GM12872 (cell line): ENCODE measurements around the gene TH.

Experiments
- CTCF ChIP-seq: IDR thresholded peaks from 3 replicates; pipeline ENCODE4 v1.5.1; 2011; ENCODE audit warnings: low read depth, mild to moderate bottlenecking, low read length, moderate library complexity; ENCODE audit not compliant: insufficient read depth

The TH gene

GRCh38 chr11:2121227-2122130 is 50.1 kb downstream of the TH start:
- TF ChIP-seq CTCF, result no peak

- no peak for TF ChIP-seq CTCF
Measured at GRCh38 chr11:2120359-2121100, 51.1 kb downstream of the TH start.

- no peak for TF ChIP-seq CTCF
Measured at GRCh38 chr11:2118677-2119076, 52.9 kb downstream of the TH start.

- TF ChIP-seq CTCF, result no peak
Measured at GRCh38 chr11:2116680-2117079, 54.9 kb downstream of the TH start.

GRCh38 chr11:2115308-2115707 is 56.3 kb downstream of the TH start:
- TF ChIP-seq CTCF, result no peak

- TF ChIP-seq CTCF, result no peak
Measured at GRCh38 chr11:2114430-2115241, 57.0 kb downstream of the TH start.
